AG08395 (cell line): ENCODE results near the gene TCFL5.
"Not testable (repeated sequence)": the region's sequence is repeated elsewhere in the genome, so short reads cannot be mapped to it uniquely, and the experiment has no call there.

Experiments used
- DNase-seq: peaks from one replicate; pipeline ENCODE4 v3.0.0; 2012; ENCODE audit warnings: mixed read lengths, low spot score

TCFL5 gene

DNA sequence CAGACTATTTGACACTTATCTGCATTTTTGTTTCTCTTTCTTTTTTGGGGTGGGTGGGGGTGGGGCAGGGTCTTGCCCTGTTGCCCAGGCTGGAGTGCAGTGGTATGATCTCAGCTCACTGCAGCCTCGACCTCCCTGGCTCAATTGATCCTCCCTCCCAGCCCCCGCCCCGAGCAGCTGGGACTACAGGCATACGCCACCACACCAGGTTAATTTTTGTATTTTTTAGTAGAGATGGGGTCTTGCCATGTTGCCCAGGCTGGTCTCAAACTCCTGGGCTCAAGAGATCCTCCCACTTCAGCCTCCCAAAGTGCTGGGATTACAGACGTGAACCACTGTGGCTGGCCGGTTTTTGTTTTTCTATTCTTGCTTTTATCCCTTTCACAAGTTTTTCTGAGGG is 8.3 kb downstream of the TCFL5 start:
- not testable (repeated sequence) for DNase-seq

DNA sequence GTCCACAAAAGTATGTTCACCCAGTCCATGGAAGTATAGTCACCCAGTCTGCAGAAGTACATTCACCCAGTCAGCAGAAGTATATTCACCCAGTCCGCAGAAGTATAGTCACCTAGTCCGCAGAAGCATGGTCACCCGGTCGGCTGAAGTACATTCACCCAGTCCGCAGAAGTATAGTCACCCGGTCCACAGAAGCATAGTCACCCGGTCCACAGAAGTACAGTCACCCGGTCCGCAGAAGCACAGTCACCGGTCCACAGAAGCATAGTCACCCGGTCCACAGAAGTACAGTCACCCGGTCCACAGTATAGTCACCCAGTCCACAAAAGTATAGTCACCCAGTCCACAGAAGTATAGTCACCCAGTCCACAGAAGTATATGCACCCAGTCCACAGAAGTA is 8.8 kb downstream of the TCFL5 start:
- no peak for DNase-seq

DNA sequence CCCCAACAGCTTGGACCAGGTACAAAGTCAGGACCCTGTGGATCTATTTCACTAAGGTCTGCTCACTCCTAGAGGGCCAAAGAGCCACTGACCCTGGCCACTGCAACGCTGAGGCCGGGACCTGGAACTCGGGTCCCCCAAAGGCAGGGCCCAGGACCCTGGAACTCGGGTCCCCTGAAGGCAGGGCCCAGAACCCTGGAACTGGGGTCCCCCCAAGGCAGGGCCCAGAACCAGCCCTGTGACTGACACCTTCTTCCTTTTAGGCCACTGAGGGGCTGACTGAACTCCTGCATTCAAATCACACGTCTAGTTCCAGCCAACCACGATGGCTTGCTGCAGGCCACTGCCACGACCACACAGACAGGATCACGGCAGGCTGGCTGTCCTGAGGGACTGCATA is 9.4 kb downstream of the TCFL5 start:
- DNase-seq, result no peak

DNA sequence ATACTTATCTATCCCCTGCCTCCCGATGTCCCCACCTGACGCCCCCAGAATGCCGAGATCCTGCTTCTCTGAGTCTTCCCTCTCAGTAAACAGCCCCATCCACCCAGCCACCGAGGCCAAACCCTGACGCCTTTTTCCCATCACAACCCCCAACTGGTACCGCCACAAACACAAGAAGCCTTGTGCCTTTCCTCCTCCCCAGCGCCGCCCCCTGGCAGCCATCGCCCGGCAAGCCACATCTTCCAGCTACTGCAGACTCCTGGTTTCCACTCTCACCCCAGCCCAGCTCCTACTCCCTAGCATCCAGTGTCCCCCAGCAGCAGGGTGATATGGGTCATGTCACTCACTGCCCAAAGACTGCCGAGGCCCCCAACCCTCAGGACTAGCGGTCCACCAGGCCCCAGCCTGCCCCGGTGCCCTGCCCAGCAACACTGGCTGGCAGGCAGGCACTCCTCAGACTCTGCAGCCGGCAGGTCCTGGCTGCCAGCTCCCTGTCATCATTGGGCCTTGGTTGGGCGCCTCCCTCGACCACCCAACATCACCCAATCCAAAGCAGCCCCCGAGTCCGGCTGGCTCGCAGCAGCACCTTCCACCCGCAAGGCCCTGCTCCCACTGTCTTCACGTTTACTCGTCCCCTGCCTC is 11.2 kb downstream of the TCFL5 start:
- DNase-seq, result no peak

DNA sequence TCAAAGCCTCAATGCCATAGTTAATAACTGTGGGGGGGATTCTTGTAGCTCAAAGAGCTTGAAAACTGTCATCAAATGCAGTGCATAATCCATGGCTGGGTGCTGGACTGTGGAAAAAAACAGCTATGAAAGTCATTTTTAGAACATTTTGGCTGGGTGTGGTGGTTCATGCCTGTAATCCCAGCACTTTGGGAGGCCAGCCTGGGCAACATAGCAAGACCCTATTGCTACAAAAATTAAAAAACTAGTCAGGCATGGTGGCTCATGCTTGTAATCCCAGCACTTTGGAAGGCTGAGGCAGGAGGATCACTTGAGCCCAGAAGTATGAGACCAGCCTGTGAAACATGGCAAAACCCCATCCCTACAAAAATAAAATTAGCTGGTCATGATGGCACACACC is 12.2 kb downstream of the TCFL5 start:
- no peak for DNase-seq

DNA sequence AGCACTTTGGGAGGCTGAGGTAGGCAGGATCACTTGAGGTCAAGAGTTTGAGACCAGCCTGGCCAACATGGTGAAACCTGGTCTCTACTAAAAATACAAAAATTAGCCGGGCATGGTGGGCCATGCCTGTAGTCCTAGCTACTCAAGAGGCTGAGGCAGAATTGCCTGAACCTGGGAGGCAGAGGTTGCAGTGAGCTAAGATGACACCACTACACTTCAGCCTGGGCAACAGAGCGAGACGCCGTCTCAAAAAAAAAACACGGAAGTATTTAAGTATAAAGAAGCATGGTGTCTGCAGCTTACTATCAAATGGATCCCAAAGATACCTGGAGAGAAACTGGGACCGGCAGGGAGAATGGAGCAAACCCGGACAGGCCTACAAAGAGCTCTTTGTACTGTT is 12.7 kb downstream of the TCFL5 start:
- DNase-seq, result not testable (repeated sequence)

DNA sequence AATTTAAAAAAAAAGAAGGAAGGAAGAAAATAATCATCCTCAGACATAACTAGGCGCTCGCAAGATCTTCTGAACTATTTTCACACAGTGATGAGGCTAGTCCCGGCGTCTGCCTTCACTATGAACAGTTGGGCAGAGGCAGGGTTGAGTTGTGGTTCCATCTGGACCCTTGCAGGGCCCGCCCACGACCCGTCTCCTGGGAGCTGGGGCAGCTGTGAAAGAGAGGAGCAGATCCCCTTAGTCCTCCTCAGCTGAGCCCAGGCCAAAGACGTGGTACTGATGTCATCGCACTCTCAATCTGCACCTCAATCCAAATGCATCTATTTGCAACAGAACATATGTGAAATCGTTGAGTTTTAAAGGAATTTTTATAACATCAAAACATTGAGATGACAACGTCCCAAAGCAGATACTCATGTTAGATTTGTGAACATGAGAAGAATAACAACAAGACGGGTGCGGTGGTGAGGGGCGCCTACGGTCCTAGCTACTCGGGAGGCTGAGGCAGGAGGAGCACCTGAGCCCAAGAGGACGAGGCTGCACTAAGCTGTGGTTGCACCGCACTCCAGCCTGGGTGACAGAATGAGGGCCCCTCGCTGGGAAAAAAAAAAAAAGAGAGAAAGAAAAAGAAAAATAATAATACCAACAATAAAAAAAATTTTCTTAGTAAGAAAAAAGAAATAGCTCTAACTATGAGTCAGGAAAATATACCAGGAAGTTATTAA is 15.3 kb downstream of the TCFL5 start:
- DNase-seq, result no peak

DNA sequence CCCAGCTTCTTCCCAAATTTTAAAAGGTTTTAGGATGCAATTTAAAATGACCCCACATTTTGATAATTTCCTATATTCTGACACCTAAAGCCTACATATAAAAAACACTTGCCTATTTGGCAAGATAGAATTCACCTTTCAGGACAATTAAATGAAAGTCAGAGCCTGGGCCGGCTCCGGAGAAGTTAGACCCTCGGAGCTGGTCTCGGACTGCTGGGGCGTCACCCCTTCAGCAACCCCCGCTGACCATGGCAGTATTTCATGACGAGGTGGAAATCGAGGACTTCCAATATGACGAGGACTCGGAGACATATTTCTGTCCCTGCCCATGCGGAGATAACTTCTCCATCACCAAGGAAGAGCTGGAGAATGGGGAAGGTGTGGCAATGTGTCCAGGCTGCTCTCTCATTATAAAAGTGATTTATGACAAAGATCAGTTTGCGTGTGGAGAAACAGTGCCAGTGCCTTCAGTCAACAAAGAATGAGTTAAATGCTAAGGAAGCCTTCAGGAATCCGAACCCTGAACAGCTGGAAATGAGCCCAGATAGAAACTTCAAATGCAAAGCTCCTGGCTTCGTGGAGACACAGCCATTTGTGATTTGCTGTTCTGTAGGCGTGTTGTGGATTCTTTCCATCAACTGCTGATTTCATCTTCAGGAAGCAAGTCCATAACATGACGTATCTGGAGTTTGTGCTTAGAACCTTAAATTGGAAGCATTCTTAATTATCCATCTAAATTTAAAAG is 16.0 kb downstream of the TCFL5 start:
- DNase-seq, result no peak

DNA sequence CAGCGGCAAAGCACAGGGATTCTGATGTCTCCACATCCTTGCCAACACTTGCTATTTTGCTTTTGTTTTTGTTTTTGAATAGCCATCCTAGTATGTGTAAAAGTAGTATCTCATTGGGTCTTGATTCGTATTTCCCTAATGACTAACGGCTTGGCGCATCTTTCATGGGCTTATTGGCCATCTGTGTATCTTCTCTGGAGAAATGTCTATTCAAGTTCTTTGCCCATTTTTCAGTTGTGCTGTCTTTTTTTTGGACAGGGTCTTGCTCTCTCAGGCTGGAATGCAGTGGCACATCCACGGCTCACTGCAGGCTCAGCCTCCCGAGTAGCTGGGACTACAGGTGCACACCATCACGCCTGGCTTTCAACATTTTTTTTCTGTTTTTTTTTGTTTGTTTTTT is 17.4 kb downstream of the TCFL5 start:
- no peak for DNase-seq

DNA sequence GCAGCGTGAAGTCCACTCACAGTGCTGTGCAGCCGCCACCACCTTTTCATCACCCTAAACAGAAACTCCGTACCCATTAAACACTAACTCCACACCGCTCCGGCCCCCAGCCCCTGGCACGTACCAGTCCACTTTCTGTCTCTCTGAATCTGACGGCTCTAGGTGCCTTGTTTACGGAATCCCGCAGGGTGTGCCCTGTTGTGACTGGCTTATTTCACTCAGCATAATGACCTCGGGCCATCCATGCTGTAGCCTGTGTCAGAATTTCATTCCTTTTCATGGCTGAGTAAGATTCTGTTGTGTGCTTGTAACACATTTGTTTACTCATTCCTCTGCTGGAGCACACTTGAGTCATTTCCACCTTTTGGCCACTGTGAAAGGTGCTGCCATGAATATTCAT is 18.0 kb downstream of the TCFL5 start:
- no peak for DNase-seq

DNA sequence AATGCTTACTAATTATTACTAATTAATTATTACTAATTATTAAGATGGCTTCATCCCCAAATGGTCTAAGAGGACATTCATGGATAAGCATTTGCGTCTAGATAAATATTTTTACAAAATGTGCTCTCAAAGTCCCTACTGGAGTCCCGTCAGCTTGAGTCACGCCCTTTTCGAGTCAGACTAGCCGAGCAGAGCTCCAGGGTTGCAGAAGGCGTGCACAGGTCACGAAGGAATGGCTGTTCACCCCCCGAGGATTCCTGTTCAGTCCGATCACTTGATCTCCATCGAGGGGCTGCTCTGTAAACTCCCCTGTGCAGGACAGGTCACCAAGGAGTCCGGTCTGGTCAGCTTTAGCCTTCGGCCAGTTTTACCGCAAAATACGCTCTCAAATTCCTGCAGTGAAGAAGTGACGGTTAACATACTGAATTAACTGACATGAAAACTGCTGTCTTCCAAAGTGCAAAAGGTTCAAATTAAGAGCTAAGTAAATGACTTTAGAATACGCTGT is 19.9 kb downstream of the TCFL5 start:
- no peak for DNase-seq

DNA sequence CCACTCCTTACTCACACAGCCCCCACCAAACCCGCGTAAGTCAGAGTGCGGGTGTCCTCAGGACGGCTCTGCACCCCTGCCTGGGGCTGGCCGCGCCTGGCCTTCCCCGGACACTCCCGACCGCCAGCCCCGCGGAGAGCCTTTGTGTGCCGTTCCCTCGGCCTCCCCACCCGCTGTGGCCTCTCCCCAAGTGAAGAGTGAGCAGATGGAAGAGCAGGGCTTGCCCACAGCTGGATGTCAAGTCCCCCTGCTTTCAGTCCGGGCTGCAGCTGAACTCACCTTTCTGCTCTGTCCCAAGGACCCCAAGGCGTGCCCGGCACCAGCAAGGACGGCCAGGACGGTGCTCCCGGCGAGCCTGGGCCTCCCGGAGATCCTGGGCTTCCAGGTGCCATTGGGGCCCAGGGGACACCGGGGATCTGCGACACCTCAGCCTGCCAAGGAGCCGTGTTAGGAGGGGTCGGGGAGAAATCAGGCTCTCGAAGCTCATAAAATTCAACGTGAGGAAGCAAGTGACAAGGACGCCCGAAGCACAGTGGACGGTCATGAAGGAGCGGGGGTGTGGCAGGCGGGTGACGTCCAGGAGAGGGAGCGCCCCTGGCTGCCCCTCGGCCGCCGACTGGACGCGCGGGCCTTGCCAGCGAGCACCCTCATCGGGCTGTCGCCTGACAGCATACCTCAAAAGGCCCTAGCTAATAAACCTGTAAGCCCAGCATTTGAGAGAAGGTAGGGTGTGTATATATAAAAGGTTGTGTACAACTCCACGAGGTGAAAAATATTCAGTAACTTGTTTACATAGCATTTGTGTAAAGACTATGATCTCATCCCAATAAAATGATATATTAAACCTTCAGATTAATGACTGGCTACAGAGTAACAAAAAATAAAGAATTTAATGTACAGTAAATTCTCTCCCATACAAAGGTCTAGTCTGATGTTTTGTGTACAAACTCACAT is 21.1 kb downstream of the TCFL5 start:
- DNase-seq, result no peak

DNA sequence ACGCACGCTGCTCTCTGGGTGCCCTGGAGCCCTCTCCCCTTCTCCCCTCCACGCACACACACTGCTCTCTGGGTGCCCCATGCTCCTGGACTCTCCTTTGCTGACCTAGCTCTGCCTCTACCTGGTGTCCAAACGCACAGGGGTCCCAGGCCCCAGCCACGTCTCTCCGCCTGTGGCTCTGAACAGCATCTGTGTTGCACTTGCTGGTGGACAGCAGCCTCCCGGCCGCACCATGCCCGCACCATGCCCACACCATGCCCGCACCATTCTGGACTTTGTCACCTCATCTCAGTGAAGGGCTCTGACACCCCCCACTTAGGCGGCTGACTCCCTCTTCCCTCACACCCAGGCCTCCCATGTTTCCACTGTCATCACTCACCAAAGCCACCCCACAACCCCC is 21.8 kb downstream of the TCFL5 start:
- no peak for DNase-seq

DNA sequence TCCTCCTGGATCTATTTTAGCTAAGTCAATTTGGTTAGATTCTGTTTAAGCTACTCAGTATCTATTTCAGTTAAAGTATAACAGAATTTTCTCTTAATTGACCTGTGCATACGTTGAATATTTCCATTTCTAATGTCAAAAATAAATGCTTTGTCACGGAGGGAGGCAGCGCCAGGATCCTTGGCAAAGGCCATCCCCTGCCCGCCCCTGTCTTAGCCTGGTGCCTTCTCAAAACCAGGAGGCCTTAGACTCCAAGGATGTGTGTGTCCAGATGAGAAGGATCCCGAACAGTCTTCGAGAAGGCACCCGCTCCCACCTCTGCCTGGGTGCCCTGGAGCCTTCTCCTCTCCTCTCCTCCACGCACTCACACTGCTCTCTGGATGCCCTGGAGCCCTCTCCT is 22.4 kb downstream of the TCFL5 start:
- DNase-seq, result no peak

DNA sequence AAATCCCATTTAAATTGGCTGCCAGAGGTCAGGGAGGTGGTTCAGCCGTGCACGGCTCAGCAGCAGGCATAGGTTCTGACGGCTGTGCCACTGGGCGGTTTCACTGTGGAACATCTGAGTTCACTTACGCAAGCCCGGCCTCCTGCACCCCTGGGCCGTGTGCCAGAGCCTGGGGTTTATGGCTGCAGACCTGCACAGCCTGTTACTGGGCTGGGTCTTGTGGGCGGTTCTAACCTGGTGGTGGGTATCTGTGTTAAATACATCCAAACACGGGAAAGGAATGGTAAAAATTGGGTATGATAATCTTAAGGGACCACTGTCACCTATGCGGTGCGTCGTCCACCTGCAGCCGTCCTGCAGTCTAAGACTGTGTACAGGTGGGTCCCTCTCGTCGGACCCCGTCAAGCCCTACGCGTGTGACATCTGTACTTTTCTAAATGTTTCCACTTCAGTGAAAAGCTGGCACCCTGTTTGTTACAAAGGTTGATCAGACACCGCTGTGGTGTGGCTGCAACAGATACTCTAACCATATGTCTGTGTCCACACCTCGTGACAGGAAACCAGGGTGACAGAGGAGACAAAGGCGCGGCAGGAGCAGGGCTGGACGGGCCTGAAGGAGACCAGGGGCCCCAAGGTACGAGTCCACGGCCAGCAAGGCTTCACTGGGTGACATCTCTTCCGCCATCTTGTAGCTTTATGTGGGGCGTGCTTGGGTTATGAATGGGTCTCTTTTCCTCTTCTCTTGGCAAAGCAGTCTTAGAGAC is 23.3 kb downstream of the TCFL5 start:
- peak; percentile 34 for DNase-seq

DNA sequence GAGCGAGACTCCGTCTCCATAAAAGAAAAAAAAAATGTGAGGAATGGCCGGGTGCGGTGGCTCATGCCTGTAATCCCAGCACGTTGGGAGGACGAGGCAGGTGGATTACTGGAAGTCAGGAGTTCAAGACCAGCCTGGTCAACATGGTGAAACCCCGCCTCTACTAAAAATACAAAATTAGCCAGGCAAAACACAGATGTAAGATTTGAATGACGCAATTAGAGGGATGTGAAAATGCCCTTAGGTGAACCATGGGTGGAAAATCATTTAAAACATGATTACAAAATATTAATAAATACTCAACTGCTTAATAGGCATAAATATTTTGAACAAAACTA is 23.9 kb downstream of the TCFL5 start:
- no peak for DNase-seq

DNA sequence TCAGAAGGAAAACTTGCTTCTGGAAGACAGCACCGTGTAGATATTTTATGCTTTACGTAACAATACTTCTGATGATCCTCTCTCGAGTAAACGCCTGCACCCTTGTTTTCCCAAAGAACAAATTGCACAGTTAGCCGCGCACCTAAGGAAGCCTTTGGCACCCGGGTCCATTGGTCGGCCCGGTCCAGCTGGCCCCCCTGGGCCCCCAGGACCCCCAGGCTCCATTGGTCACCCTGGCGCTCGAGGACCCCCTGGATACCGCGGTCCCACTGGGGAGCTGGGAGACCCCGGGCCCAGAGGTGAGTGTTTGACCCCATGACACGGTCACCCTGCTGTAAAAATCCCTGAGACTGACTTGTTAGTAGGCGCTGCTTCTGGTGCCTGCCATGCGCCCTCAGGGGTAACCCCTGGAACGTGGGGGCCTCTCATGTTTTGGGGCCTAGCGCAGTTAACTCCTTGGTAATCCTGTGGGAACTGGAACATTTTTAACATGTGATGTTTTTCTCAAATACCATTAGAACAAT is 24.6 kb downstream of the TCFL5 start:
- DNase-seq, result no peak

DNA sequence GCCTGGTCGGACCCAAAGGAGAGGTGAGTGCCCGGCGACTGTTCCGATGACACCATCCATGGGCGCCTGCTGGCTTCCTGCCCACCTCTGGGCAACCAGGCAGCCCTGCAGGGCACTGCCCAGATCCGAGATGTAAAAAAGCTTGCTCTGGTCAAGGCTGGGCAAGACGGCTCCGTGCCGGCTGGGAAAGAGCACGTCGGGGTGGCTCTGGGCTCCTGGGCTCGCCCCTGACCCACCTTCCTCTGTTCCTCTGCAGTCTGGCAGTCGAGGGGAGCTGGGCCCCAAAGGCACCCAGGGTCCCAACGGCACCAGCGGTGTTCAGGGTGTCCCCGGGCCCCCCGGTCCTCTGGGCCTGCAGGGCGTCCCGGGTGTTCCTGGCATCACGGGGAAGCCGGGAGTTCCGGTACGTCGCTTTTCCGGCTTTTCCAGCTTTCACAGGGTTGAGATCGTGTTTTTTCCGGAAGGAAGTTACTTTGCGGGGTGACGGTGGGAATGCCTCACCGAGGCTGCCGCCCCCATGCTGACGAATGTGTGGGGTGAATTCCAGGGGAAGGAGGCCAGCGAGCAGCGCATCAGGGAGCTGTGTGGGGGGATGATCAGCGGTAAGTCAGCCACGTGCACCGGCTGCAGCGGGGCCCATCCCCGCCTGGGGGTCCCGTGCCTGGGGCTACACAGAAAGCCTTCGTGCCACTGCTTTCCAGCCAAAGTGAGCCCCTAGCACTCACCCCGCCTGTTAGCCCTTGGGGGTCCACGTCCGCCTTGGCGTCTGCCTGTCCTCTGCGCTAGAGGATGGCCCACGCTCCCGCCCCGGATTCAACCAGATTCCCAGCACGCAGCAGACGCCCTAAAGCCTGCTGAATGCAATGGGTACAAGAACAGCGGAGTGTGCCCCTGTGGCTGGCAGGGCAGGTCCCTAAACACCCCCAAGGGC is 25.4 kb downstream of the TCFL5 start:
- no peak for DNase-seq

DNA sequence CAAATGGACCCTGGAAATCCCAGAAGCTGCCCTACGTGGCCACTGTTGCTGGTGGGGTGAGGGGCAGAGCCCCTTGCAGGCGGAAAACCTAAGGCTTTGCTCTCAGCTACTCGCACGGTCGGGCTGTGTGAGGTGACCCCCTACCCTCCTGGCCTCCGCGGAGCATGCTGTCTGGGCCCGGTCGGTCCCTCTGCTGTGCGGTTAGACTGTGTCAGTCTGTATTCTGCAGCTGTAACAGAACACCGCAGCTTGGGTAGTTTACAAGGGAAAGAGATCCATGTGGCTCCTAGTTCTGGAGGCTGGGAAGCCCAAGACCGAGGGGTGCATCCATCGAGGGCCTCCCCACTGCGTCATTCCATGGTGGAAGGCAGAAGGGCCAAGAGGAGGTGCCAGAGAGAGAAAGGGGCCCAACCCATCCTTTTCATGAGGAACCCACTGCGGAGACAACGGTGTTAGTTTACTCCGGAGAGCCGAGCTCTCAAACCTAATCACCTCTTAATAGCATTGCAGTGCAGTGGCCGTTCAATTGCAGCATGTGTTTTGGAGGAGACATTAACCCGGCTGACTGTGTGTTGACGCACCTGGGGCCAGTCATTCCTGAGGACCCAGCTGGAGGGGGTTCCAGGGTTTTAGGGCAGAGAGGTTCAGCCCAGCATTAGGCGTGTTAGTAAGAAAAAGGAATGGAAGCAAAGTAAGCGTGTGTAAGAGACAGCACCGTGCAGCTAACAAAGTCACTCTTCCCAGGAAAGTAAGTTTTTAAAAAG is 26.5 kb downstream of the TCFL5 start:
- DNase-seq, result no peak
